ENCODE data around the gene TTC31.
A peak's percentile ranks its signal among the peaks of the same experiment; 100 is the strongest.

- no peak for TF ChIP-seq POLR2A (IDR thresholded peaks at IDR 0.05)
- peak in 1 of 6 experiments; percentile 1 for TF ChIP-seq CTCF (IDR thresholded peaks at IDR 0.05)
These were observed 33.2 kb downstream of the TTC31 start for GRCh38 chr2:74515981-74516633.
